Measurements from ENCODE around the gene THEMIS. TPM values are rescaled to one million over a fixed set of nuclear protein-coding genes. Genes with fewer than 3 reads are reported as not detected.

The THEMIS gene
- total and polyA plus RNA-seq, 10 of the 15 experiments (the other 5 are each of a cell fraction or from before 2014, with no cell fraction given) = 0.06 to 1.5 (median 0.08) TPM; not detected in 6

GRCh38 chr6:127902933-127903332 lies 2.1 kb upstream of the THEMIS start:
- H2AFZ ChIP-seq (ENCODE audit: control insufficient read depth, low read depth, low read length) = no peak overlapping the region
- POLR2A ChIA-PET = interaction anchor here (0.6 kb wide), 1 partner anchor 21 kb away, joined by 5 read pairs; no protein-coding TSS in a partner anchor
- no peaks in the 10 kb centered on the region for H3K36me3 ChIP-seq (ENCODE audit: control insufficient read depth in 2 of 2, insufficient read depth in 2 of 2, low read length in 1 of 2)
- no peak overlapping the region for H3K4me3 ChIP-seq
- no peaks in the 10 kb centered on the region for H3K27me3 ChIP-seq (replicated peaks in 1 of 2; ENCODE audit: control insufficient read depth in 2 of 2, insufficient read depth in 2 of 2, low read length in 1 of 2)
- SMC1A ChIA-PET (ENCODE audit: uncharacterized antibody, unreplicated experiment) = no interaction called here
- RAD21 ChIA-PET (ENCODE audit: unreplicated experiment) = no interaction called here
- CTCF ChIA-PET = interaction anchor here (0.6 kb wide), 1 partner anchor 9 kb away, joined by 3 read pairs; no protein-coding TSS in a partner anchor
- BruUV-seq (replicated peaks) = no TSS peak
- intact Hi-C loops (cut with micrococcal nuclease; ENCODE audit: unreplicated experiment) (no loop called here), in situ Hi-C loops (cut with MboI) (no loop called here)
- H3K27ac ChIP-seq (ENCODE audit: control insufficient read depth, insufficient read depth) = no peak overlapping the region
- no peak overlapping the region for H3K4me2 ChIP-seq (ENCODE audit: control insufficient read depth, insufficient read depth)
- no peaks in the 10 kb centered on the region for H4K20me1 ChIP-seq (ENCODE audit: control insufficient read depth, insufficient read depth)
- no peak for ATAC-seq
- no peak for DNase-seq (ENCODE audit: low read depth, low spot score)
- H3K9me3 ChIP-seq (replicated peaks; ENCODE audit: control insufficient read depth, insufficient read depth, low read length) = no peaks in the 10 kb centered on the region
- no peaks in the 10 kb centered on the region for H3K4me1 ChIP-seq (ENCODE audit: control insufficient read depth, insufficient read depth, low read length)
- no peaks in the 10 kb centered on the region for H3K79me2 ChIP-seq (ENCODE audit: control insufficient read depth, insufficient read depth, low read length)
- FAIRE-seq = no peak
- H3K9ac ChIP-seq (ENCODE audit: control insufficient read depth, insufficient read depth, low read length) = no peak overlapping the region
- 67% methylated on average over 8 of the region's 8 CpGs for WGBS (ENCODE audit: insufficient coverage, insufficient replicate concordance, low lambda C conversion rate, missing lambda C conversion rate)
- TF ChIP-seq MAX (IDR thresholded peaks at IDR 0.05; ENCODE audit: low read depth, low read length) = no peak
- no peak for TF ChIP-seq USF2 (IDR thresholded peaks at IDR 0.05; ENCODE audit: borderline replicate concordance, low read depth, low read length)
- TF ChIP-seq BCL3 (IDR thresholded peaks at IDR 0.05; ENCODE audit: borderline replicate concordance, insufficient read depth, low read depth, low read length, poor library complexity, severe bottlenecking) = no peak
- TF ChIP-seq ESRRA (IDR thresholded peaks at IDR 0.05; ENCODE audit: low read length) = no peak
- no peak for TF ChIP-seq FOXK2 (IDR thresholded peaks at IDR 0.05)
- no peak for TF ChIP-seq E4F1 (IDR thresholded peaks at IDR 0.05; ENCODE audit: borderline replicate concordance, partially characterized antibody)
- TF ChIP-seq PKNOX1 (IDR thresholded peaks at IDR 0.05) = no peak
- TF ChIP-seq CTCF (IDR thresholded peaks at IDR 0.05 in 2 of 3, conservative IDR thresholded peaks at IDR 0.05 in 1 of 3; ENCODE audit: control insufficient read depth in 2 of 3, extremely low read depth in 1 of 3, insufficient read depth in 1 of 3, low read depth in 3 of 3, low read length in 3 of 3) = no peak
- TF ChIP-seq YBX1 (IDR thresholded peaks at IDR 0.05) = no peak
- TF ChIP-seq PRDM15 (CRISPR knock-in tag; IDR thresholded peaks at IDR 0.05) = no peak

Measured in GM12878 (cell line).